Kidney (tissue), 14 donors: ENCODE measurements around the gene FDPS. TPM values are rescaled to one million over a fixed set of nuclear protein-coding genes. Genes with fewer than 3 reads are reported as not detected.

ENCODE experiments used
- DNase-seq, 5 donors: peaks; one replicate each; pipeline ENCODE4 v3.0.0-alpha.2; 2013 to 2020
- FAIRE-seq: peaks from 2 replicates; lab custom pipeline; 2012; peaks lifted over from hg19 to GRCh38; lab: Jason Lieb, UNC
- H3K27ac ChIP-seq, 2 donors: one replicate each; pipeline ENCODE4 v1.7.0; 2013; ENCODE audit warnings: low read depth in 2 of 2, low read length in 2 of 2, inconsistent platforms in 1 of 2
- H3K27me3 ChIP-seq: one replicate; pipeline ENCODE4 v1.7.1; 2013; ENCODE audit warnings: low read length, inconsistent platforms; ENCODE audit not compliant: control insufficient read depth, insufficient read depth
- H3K36me3 ChIP-seq, 3 donors: one replicate each; pipeline versions ENCODE4 v1.7.0 to v1.7.1; 2013; ENCODE audit warnings: low read length in 3 of 3, control low read depth in 1 of 3, inconsistent platforms in 1 of 3; ENCODE audit not compliant: insufficient read depth in 3 of 3, control insufficient read depth in 2 of 3
- H3K4me1 ChIP-seq, 3 donors: one replicate each; pipeline versions ENCODE4 v1.7.0 to v1.7.1; 2013; ENCODE audit warnings: low read length in 3 of 3, inconsistent platforms in 1 of 3, low read depth in 1 of 3; ENCODE audit not compliant: control insufficient read depth in 2 of 3, insufficient read depth in 2 of 3
- H3K4me3 ChIP-seq, 3 donors: one replicate each; pipeline versions ENCODE4 v1.7.0 to v1.8.1; 2013; ENCODE audit warnings: low read length in 3 of 3, control low read depth in 1 of 3, inconsistent platforms in 1 of 3
- H3K9ac ChIP-seq, 3 donors: one replicate each; pipeline versions ENCODE4 v1.7.0 to v1.7.1; 2013; ENCODE audit warnings: low read length in 3 of 3, control low read depth in 1 of 3, inconsistent platforms in 1 of 3
- H3K9me3 ChIP-seq, 3 donors: one replicate each; pipeline versions ENCODE4 v1.7.0 to v1.7.1; 2013; ENCODE audit warnings: low read length in 3 of 3, control low read depth in 1 of 3, inconsistent platforms in 1 of 3; ENCODE audit not compliant: control insufficient read depth in 2 of 3, insufficient read depth in 1 of 3
- intact Hi-C: fragments of 100-400 bp; cut with DNase I; formaldehyde crosslinking; loops from one replicate; pipeline ENCODE4 v1.11.1; 2022
- polyA plus RNA-seq: library from polyadenylated mRNA; stranded (reverse); fragments of 350-450 nt; fragmentation: Illumina TruSeq; extraction: RNeasy Lipid Tissue Mini Kit (QIAGEN cat#74804); gene quantifications from one replicate; pipeline ENCODE4 v1.2.3, GENCODE V29; 2014; ENCODE audit warnings: low read depth, low replicate concordance; ENCODE audit not compliant: insufficient read depth
- total RNA-seq: library from RNA; stranded (reverse); fragmentation: NEBNext Ultra II Directional; extraction: Animal tissue kit (Norgen Biotek cat#: 25700); gene quantifications from one replicate; pipeline ENCODE4 v1.2.1, GENCODE V29; 2021
- TF ChIP-seq, protein P1 (sequence below): IDR thresholded peaks from 3 replicates; pipeline ENCODE4 v1.5.1; 2012; ENCODE audit warnings: mild to moderate bottlenecking, moderate library complexity, borderline replicate concordance; ENCODE audit not compliant: insufficient read depth; ENCODE audit errors: extremely low read depth
- donor health status: control.
- donor health status: control.
- donor health status: control.
- donor health status: control.
- donor health status: control.
- donor health status: DM: yes; HTN: yes; CAD: no.
- donor health status: Normal renal cell carcinoma (clear cell type).

Gene FDPS
- total and polyA plus RNA-seq, 2 donors from 2014 or later = 112 to 184 TPM

DNA sequence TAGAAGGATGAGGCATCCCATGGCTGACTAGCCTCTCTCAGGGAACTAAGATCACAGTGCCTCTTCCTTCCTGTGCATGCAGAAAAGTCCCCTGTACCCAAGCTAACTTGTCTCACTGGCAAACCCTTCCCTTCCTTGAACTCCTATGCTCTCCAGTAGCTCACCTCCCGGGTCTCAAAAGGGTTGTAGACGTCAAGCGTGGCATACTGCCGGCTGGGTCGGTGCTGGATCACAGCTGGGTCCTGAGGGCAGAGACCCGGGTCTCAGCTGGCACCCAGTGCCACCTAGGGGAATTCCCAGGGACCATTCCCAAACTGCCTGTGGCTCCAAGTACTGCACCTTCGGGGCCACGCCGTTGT is 47.2 kb upstream of the FDPS start:
- H3K4me1 ChIP-seq = peaks cover 0 to 15% (median 10%) of the 10 kb centered on the region in 3 donors
- H3K27ac ChIP-seq = peak overlapping the region; percentile 44 to 66
- H3K27me3 ChIP-seq = no peaks in the 10 kb centered on the region
- peaks cover 2 to 32% (median 22%) of the 10 kb centered on the region in 3 donors for H3K36me3 ChIP-seq
- FAIRE-seq = no peak
- no peaks in the 10 kb centered on the region for H3K9me3 ChIP-seq
- H3K9ac ChIP-seq = peak overlapping the region; percentile 62 to 96 (median 86)
- DNase-seq = no peak
- intact Hi-C loops = no loop called here
- peak overlapping the region; percentile 84 to 99 (median 92) for H3K4me3 ChIP-seq
- TF ChIP-seq, protein P1, sequence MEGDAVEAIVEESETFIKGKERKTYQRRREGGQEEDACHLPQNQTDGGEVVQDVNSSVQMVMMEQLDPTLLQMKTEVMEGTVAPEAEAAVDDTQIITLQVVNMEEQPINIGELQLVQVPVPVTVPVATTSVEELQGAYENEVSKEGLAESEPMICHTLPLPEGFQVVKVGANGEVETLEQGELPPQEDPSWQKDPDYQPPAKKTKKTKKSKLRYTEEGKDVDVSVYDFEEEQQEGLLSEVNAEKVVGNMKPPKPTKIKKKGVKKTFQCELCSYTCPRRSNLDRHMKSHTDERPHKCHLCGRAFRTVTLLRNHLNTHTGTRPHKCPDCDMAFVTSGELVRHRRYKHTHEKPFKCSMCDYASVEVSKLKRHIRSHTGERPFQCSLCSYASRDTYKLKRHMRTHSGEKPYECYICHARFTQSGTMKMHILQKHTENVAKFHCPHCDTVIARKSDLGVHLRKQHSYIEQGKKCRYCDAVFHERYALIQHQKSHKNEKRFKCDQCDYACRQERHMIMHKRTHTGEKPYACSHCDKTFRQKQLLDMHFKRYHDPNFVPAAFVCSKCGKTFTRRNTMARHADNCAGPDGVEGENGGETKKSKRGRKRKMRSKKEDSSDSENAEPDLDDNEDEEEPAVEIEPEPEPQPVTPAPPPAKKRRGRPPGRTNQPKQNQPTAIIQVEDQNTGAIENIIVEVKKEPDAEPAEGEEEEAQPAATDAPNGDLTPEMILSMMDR = no peak

DNA sequence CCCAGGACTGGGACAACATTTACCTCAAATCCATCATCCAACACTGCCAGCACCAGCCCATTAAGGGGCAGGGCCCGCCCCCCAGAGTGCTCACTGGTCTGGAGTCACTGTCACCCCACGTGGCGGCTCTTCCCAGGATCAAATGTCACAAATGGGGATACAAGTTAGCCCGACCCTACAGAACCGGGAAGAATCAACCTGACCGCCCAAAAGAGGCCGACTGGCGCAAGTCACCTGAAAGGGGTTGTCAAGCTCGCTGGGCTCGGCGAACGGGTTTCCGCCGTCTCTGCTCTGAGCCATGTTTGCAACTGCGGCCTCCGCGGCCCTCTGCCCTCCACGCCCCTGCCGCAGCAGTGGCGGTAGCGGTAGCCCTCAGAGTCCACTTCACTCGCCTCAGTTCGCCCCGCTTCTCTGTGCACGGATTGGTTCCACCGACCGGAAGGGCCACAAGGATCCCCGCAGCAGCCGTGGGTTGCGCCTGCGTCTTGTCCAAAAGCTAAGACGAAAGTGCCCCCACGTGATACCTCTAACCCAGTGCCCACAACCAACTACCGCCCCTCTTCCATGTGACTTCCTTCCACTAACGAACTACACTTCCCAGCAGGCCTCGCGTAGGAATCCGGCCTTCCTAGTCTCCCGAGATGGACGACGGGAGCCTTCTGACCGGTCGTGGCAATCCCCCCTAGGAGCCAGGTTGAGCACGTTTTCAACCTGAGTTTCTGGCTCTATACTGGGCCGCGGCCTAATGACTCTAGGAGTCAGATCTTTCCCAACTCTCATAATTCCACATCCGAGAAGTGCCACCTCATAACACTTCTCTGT is 46.6 kb upstream of the FDPS start, which contains the start of gene SCAMP3:
TSS of gene SCAMP3 (minus strand) at position 509 of the 822 bp plus-strand sequence. CDS start at position 300, 209 bp downstream.
- intact Hi-C loops = no loop called here
- DNase-seq = peak; percentile 96 to 99 (median 97)

DNA sequence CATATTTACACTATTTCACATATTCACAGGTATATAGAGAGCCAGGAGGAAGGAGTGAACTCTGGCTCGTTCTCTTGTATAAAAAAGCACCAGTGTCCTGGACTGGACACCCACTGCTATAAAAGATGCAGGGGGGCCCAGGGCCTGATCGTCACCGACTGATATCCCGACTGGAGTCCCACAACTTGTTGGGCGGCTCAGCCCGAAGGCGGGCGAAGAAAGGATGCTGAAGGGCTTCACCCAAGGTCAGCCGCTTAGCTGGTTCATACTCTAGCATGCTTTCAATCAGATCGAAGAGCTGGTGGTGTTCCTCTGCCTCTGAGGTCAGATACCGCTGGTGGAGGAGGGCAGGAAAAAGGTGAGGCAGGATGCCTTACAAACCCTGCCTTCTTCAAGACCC is 45.6 kb upstream of the FDPS start:
- Histone ChIP-seq H3K27ac (no peak overlapping the region), H3K36me3 (peaks cover 4 to 48% (median 24%) of the 10 kb centered on the region in 3 donors), H3K9ac (no peak overlapping the region), H3K4me3 (no peak overlapping the region), H3K9me3 (no peaks in the 10 kb centered on the region), H3K27me3 (no peaks in the 10 kb centered on the region), H3K4me1 (peaks cover 0 to 15% (median 10%) of the 10 kb centered on the region in 3 donors)
- DNase-seq (peak in 1 of 5 donors; percentile 46), FAIRE-seq (no peak)
- TF ChIP-seq, protein P1 = no peak
- intact Hi-C loops = no loop called here

More for the DNA sequence above, 46.6 kb upstream of the FDPS start, which contains the start of gene SCAMP3:
- Histone ChIP-seq H3K9me3 (no peaks in the 10 kb centered on the region), H3K27me3 (no peaks in the 10 kb centered on the region), H3K9ac (peak within 1 kb of the TSS; percentile 62 to 96 (median 86)), H3K4me3 (peak within 1 kb of the TSS; percentile 84 to 99 (median 92)), H3K27ac (peak within 1 kb of the TSS; percentile 44 to 66), H3K36me3 (peaks cover 2 to 38% (median 24%) of the 10 kb centered on the region in 3 donors), H3K4me1 (peaks cover 0 to 15% (median 10%) of the 10 kb centered on the region in 3 donors)
- peak; percentile 15 for FAIRE-seq
- TF ChIP-seq, protein P1 = no peak
